ENCODE results near the gene LUM. TPM values are rescaled to one million over a fixed set of nuclear protein-coding genes. Genes with fewer than 3 reads are reported as not detected.

The LUM gene
- total RNA-seq, 4 donors from 2014 or later, result 5.1 to 51.5 (median 30.7) TPM

DNA sequence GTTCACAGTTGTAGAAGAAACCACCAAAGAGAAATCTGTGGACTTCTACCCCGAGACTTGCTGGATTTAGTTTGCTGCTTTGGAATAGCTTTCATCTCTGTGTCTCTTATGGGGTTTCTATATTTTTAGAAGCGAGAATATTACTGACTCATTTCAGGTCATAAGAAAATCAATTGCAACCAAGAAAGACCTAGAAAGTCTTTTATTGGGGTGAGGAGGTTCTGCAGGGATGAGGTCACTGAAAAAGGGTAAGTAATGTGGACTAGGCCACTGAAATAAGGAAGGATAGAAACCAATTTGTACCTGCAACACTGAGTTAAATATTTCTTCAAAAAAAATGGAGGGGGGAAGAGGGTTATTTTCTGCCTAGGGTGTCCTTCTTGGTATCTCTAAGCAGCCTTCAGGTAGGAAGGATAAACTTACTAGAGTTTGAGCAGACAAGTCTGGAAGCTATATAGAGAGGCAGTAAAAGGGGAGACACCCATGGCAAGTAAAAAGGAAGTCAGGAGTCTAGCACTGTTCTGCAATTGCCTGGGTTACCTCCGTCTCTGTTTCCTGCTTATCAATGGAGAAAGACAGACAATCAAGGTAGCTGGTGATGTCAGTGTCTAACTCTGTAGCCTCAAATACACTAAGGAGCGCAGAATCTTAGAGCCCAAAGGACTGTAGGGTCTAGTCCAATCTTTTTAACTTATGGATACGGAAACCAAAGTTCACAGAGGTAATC lies 33.9 kb downstream of the LUM start:
- Histone ChIP-seq H3K27me3 (no peaks in the 10 kb centered on the region), H3K4me1 (no peaks in the 10 kb centered on the region), H3K4me3 (no peak overlapping the region), H3K9me3 (no peaks in the 10 kb centered on the region), H3K36me3 (no peaks in the 10 kb centered on the region), H3K27ac (no peak overlapping the region)
- DNase-seq, result no peak
- TF ChIP-seq POLR2A (IDR thresholded peaks at IDR 0.05), result no peak
- TF ChIP-seq, protein P1, sequence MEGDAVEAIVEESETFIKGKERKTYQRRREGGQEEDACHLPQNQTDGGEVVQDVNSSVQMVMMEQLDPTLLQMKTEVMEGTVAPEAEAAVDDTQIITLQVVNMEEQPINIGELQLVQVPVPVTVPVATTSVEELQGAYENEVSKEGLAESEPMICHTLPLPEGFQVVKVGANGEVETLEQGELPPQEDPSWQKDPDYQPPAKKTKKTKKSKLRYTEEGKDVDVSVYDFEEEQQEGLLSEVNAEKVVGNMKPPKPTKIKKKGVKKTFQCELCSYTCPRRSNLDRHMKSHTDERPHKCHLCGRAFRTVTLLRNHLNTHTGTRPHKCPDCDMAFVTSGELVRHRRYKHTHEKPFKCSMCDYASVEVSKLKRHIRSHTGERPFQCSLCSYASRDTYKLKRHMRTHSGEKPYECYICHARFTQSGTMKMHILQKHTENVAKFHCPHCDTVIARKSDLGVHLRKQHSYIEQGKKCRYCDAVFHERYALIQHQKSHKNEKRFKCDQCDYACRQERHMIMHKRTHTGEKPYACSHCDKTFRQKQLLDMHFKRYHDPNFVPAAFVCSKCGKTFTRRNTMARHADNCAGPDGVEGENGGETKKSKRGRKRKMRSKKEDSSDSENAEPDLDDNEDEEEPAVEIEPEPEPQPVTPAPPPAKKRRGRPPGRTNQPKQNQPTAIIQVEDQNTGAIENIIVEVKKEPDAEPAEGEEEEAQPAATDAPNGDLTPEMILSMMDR (IDR thresholded peaks at IDR 0.05), result no peak
- intact Hi-C loops (cut with DNase I), result no loop called here
- 76 to 79% methylated on average over 5 of the region's 5 CpGs for WGBS, 2 donors

DNA sequence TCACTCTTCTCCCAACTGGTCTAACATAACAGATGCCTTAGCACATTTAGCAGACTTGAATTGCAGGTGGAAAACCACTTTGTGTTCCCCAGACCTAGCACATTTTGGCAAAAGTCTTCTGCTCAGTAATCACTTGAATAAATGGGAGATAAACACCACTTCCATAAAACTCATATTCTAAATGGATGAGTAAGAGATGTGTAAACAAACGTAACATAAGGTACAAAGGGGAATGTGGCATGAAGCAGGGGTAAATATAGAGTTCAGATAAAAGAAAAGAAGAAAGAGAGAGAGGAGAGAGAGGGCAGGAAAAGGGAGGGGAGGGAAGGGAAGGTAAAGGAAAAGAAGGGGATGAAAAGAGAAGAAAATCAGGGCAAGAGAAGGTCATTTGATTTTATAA lies 36.4 kb downstream of the LUM start:
- TF ChIP-seq, protein P1 (IDR thresholded peaks at IDR 0.05), result no peak
- TF ChIP-seq POLR2A (IDR thresholded peaks at IDR 0.05), result no peak
- 53 to 64% methylated on average over 1 of the region's 1 CpG for WGBS, 2 donors
- Histone ChIP-seq H3K4me3 (no peak overlapping the region), H3K4me1 (no peaks in the 10 kb centered on the region), H3K9me3 (no peaks in the 10 kb centered on the region), H3K27ac (no peak overlapping the region), H3K36me3 (no peaks in the 10 kb centered on the region), H3K27me3 (no peaks in the 10 kb centered on the region)
- intact Hi-C loops (cut with DNase I), result no loop called here
- no peak for DNase-seq

GRCh38 chr12:91074154-91074709 lies 37.1 kb downstream of the LUM start:
- H3K27ac ChIP-seq, result peak overlapping the region in 1 of 4 donors; percentile 5
- H3K4me1 ChIP-seq, result no peaks in the 10 kb centered on the region
- H3K4me3 ChIP-seq, result no peak overlapping the region
- WGBS, 2 donors, result 67% methylated on average over 6 of the region's 6 CpGs
- TF ChIP-seq, protein P1 (IDR thresholded peaks at IDR 0.05), result no peak
- TF ChIP-seq POLR2A (IDR thresholded peaks at IDR 0.05), result no peak
- H3K9me3 ChIP-seq, result no peaks in the 10 kb centered on the region
- no peaks in the 10 kb centered on the region for H3K27me3 ChIP-seq
- no peaks in the 10 kb centered on the region for H3K36me3 ChIP-seq
- intact Hi-C loops (cut with DNase I), result no loop called here
- no peak for DNase-seq

DNA sequence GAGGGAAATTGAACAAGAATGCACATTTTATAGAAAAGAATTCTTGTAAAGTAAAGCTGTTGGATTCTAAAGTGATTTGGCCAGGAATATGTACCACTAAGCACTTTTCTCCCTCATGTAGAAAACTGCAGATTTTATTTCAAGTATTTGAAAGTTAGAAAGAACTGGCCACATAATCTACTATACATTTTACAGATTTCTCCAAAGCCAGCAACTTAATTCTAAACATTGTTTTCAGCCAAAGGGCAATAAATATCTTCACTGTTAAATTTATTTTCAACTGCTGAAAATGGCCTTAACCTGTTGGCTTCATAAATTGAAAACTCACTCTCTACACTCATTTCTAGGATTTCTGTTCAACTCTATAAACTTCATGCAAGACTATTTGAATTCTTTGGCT lies 37.9 kb downstream of the LUM start:
- intact Hi-C loops (cut with DNase I), result no loop called here
- Histone ChIP-seq H3K9me3 (no peaks in the 10 kb centered on the region), H3K27me3 (no peaks in the 10 kb centered on the region), H3K4me3 (no peak overlapping the region), H3K27ac (peak overlapping the region in 1 of 4 donors; percentile 25), H3K36me3 (no peaks in the 10 kb centered on the region), H3K4me1 (no peaks in the 10 kb centered on the region)
- no peak for DNase-seq
- TF ChIP-seq, protein P1 (IDR thresholded peaks at IDR 0.05), result no peak
- TF ChIP-seq POLR2A (IDR thresholded peaks at IDR 0.05), result no peak

GRCh38 chr12:91072931-91073330 lies 38.4 kb downstream of the LUM start:
- no peaks in the 10 kb centered on the region for H3K9me3 ChIP-seq
- DNase-seq, result no peak
- WGBS, 2 donors, result 88 to 89% methylated on average over 2 of the region's 2 CpGs
- no peaks in the 10 kb centered on the region for H3K4me1 ChIP-seq
- H3K4me3 ChIP-seq, result no peak overlapping the region
- TF ChIP-seq, protein P1 (IDR thresholded peaks at IDR 0.05), result no peak
- no peak for TF ChIP-seq POLR2A (IDR thresholded peaks at IDR 0.05)
- H3K27me3 ChIP-seq, result no peaks in the 10 kb centered on the region
- intact Hi-C loops (cut with DNase I), result no loop called here
- H3K36me3 ChIP-seq, result no peaks in the 10 kb centered on the region
- H3K27ac ChIP-seq, result no peak overlapping the region
